ENCODE measurements around the gene OXTR. TPM values are rescaled to one million over a fixed set of nuclear protein-coding genes. Genes with fewer than 3 reads are reported as not detected.

OXTR gene
- polyA plus RNA-seq, 1 donor from 2014 or later = 1.7 TPM

- no peaks in the 10 kb centered on the region for H4K20me1 ChIP-seq (ENCODE audit: insufficient read depth)
- H3K36me3 ChIP-seq (ENCODE audit: insufficient read depth, low read length) = no peaks in the 10 kb centered on the region
- H3K79me2 ChIP-seq (replicated peaks; ENCODE audit: insufficient read depth, low read length) = no peaks in the 10 kb centered on the region
- H3K27ac ChIP-seq (ENCODE audit: low read length) = no peak overlapping the region
- TF ChIP-seq CTCF (IDR thresholded peaks at IDR 0.05; ENCODE audit: poor library complexity, severe bottlenecking) (no peak), POLR2AphosphoS5 (IDR thresholded peaks at IDR 0.05) (no peak), MXI1 (conservative IDR thresholded peaks at IDR 0.05; ENCODE audit: poor library complexity, severe bottlenecking) (no peak)
- H3K27me3 ChIP-seq (ENCODE audit: insufficient read depth, low read depth, low read length) = no peaks in the 10 kb centered on the region
- H3K4me3 ChIP-seq (ENCODE audit: low read length) = no peak overlapping the region
- H3K9me2 ChIP-seq (ENCODE audit: insufficient read depth, low read length) = no peaks in the 10 kb centered on the region
- no peaks in the 10 kb centered on the region for H3K9me3 ChIP-seq (ENCODE audit: low read length)
- no peaks in the 10 kb centered on the region for H3F3A ChIP-seq (ENCODE audit: insufficient read depth, low read length, poor library complexity, severe bottlenecking)
- no peak overlapping the region for H2AFZ ChIP-seq (ENCODE audit: low read depth, low read length)
- H3K9ac ChIP-seq (ENCODE audit: low read length) = no peak overlapping the region
- no peak overlapping the region for H3K4me2 ChIP-seq (ENCODE audit: low read length)
These were observed 55.3 kb downstream of the OXTR start for GRCh38 chr3:8713901-8714759.

- no peak for TF ChIP-seq SMC3 (conservative IDR thresholded peaks at IDR 0.05; ENCODE audit: poor library complexity)
- no peak for TF ChIP-seq RAD21 (conservative IDR thresholded peaks at IDR 0.05)
- TF ChIP-seq CTCF (IDR thresholded peaks at IDR 0.05; ENCODE audit: poor library complexity, severe bottlenecking) = no peak
- no peak for TF ChIP-seq EZH2 (IDR thresholded peaks at IDR 0.05; ENCODE audit: borderline replicate concordance, insufficient read depth, low read length, poor library complexity, severe bottlenecking)
- TF ChIP-seq POLR2AphosphoS5 (IDR thresholded peaks at IDR 0.05) = no peak
- TF ChIP-seq EP300 (conservative IDR thresholded peaks at IDR 0.05; ENCODE audit: poor library complexity, severe bottlenecking) = no peak
- Histone ChIP-seq H3K9ac (ENCODE audit: low read length) (no peak overlapping the region), H3K4me3 (ENCODE audit: low read length) (no peak overlapping the region), H4K20me1 (ENCODE audit: insufficient read depth) (no peaks in the 10 kb centered on the region), H3K36me3 (ENCODE audit: insufficient read depth, low read length) (no peaks in the 10 kb centered on the region), H3F3A (ENCODE audit: insufficient read depth, low read length, poor library complexity, severe bottlenecking) (no peaks in the 10 kb centered on the region), H2AFZ (ENCODE audit: low read depth, low read length) (no peak overlapping the region), H3K27ac (ENCODE audit: low read length) (no peak overlapping the region), H3K79me2 (replicated peaks; ENCODE audit: insufficient read depth, low read length) (no peaks in the 10 kb centered on the region), H3K9me2 (ENCODE audit: insufficient read depth, low read length) (no peaks in the 10 kb centered on the region), H3K4me2 (ENCODE audit: low read length) (no peak overlapping the region), H3K27me3 (ENCODE audit: insufficient read depth, low read depth, low read length) (no peaks in the 10 kb centered on the region), H3K9me3 (ENCODE audit: low read length) (no peaks in the 10 kb centered on the region)
These were observed 56.5 kb downstream of the OXTR start for GRCh38 chr3:8712908-8713255.
